Hepatocyte (in vitro differentiated cells): ENCODE measurements around the gene MPP3. TPM values are rescaled to one million over a fixed set of nuclear protein-coding genes. Genes with fewer than 3 reads are reported as not detected.

Experiments used
- DNase-seq: peaks from one replicate; pipeline ENCODE4 v3.0.0-alpha.2; 2016; ENCODE audit warnings: low spot score
- H2AFZ ChIP-seq: fragments of 200-600 bp; sonication (generic); 2 replicates; pipeline ENCODE4 v1.6.0; 2016; ENCODE audit warnings: antibody characterized with exemption, mild to moderate bottlenecking
- H3K27ac ChIP-seq: fragments of 200-600 bp; sonication (generic); 2 replicates; pipeline ENCODE4 v1.5.1; 2016; ENCODE audit warnings: mild to moderate bottlenecking
- H3K27me3 ChIP-seq: fragments of 200-600 bp; sonication (generic); 2 replicates; pipeline ENCODE4 v1.6.1; 2016
- H3K36me3 ChIP-seq: fragments of 200-600 bp; sonication (generic); replicated peaks from 2 replicates; pipeline ENCODE4 v1.5.1; 2016; ENCODE audit warnings: low read depth; ENCODE audit not compliant: insufficient read depth
- H3K4me1 ChIP-seq: fragments of 200-600 bp; sonication (generic); 2 replicates; pipeline ENCODE4 v1.5.1; 2016; ENCODE audit warnings: mild to moderate bottlenecking, moderate library complexity; ENCODE audit not compliant: insufficient read depth
- H3K4me2 ChIP-seq: fragments of 200-600 bp; sonication (generic); 2 replicates; pipeline ENCODE4 v1.6.0; 2016
- H3K4me3 ChIP-seq: fragments of 200-600 bp; sonication (generic); 2 replicates; pipeline ENCODE4 v1.5.1; 2016; ENCODE audit warnings: mild to moderate bottlenecking
- H3K79me2 ChIP-seq: fragments of 200-600 bp; sonication (generic); 2 replicates; pipeline ENCODE4 v1.6.0; 2017; ENCODE audit warnings: mild to moderate bottlenecking
- H3K9me2 ChIP-seq: fragments of 200-600 bp; sonication (generic); replicated peaks from 2 replicates; pipeline ENCODE4 v1.6.0; 2017; ENCODE audit warnings: mild to moderate bottlenecking; ENCODE audit not compliant: insufficient read depth
- H3K9me3 ChIP-seq: fragments of 200-600 bp; sonication (generic); 2 replicates; pipeline ENCODE4 v1.5.1; 2016; ENCODE audit warnings: low read depth, mild to moderate bottlenecking
- H4K20me1 ChIP-seq: fragments of 200-600 bp; sonication (generic); 2 replicates; pipeline ENCODE4 v1.6.0; 2016; ENCODE audit warnings: mild to moderate bottlenecking; ENCODE audit not compliant: insufficient read depth, poor library complexity, severe bottlenecking
- EZH2 ChIP-seq: fragments of 200-600 bp; sonication (generic); IDR thresholded peaks from 2 replicates; pipeline ENCODE4 v1.6.1; 2016; ENCODE audit warnings: antibody characterized with exemption, mild to moderate bottlenecking, borderline replicate concordance
- EZH2phosphoT487 ChIP-seq: fragments of 200-600 bp; sonication (generic); IDR thresholded peaks from one replicate; pipeline ENCODE4 v1.6.1; 2018; ENCODE audit warnings: antibody characterized with exemption, mild to moderate bottlenecking, low read depth, moderate library complexity; ENCODE audit not compliant: unreplicated experiment, severe bottlenecking
- WGBS: methylation state at CpG from one replicate; pipeline ENCODE4 v1.1.6; 2016; ENCODE audit warnings: low lambda C conversion rate; ENCODE audit errors: missing lambda C conversion rate; 5-methylcytosine and 5-hydroxymethylcytosine counted together
- polyA plus RNA-seq: library from polyadenylated mRNA; unstranded; fragments of >200 nt; fragmentation: Nextera tagmentation; extraction: Ambion mirVana; gene quantifications from 2 replicates; pipeline ENCODE4 v1.2.1, GENCODE V29; 2016
- total RNA-seq: library from RNA; depleted of rRNA; stranded (reverse); fragments of >200 nt; gene quantifications from 2 replicates; pipeline ENCODE4 v1.2.3, GENCODE V29; 2014
- TF ChIP-seq, protein P1 (sequence below): fragments of 200-600 bp; sonication (generic); IDR thresholded peaks from 2 replicates; pipeline ENCODE4 v1.5.1; 2016; ENCODE audit warnings: antibody characterized with exemption, mild to moderate bottlenecking; ENCODE audit not compliant: poor library complexity

The MPP3 gene
- total and polyA plus RNA-seq, 2 experiments from 2014 or later: 3.2 to 5.1 TPM

DNA sequence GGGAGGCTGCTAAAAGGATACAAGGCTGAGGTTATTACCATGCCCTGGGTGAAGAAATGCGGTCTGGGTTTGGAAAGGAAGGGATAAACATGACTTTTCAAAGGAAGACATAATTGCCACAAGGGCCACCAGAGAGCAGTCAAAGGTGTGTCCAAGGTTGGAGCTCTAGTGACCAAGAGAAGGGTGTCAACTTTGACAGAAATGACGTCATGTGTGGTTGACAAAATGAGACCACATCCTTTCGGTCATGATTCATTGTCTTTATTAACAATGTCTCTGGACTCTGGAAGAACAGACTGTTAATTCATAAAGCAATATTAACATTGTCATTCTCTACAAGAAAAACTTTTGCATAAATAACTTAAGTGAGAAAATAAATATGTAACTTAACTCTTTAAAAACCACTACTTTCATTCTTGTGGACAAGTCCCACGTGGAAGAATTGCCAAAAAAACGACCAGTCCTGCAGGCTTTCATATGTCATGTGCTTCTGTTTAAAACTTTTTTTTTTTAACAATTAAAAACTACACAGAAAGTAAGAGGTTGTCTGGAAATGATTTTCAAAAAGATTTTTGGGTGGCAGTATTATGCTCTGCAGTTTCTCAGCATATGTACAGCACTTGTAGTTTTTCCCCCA lies 79.3 kb downstream of the MPP3 start:
- no peak overlapping the region for H3K4me2 ChIP-seq
- H3K9me3 ChIP-seq: no peaks in the 10 kb centered on the region
- H3K27me3 ChIP-seq: peaks cover 59% of the 10 kb centered on the region
- no peaks in the 10 kb centered on the region for H3K79me2 ChIP-seq
- peaks cover 2% of the 10 kb centered on the region for H3K4me1 ChIP-seq
- no peak overlapping the region for H2AFZ ChIP-seq
- H4K20me1 ChIP-seq: no peaks in the 10 kb centered on the region
- TF ChIP-seq, protein P1, sequence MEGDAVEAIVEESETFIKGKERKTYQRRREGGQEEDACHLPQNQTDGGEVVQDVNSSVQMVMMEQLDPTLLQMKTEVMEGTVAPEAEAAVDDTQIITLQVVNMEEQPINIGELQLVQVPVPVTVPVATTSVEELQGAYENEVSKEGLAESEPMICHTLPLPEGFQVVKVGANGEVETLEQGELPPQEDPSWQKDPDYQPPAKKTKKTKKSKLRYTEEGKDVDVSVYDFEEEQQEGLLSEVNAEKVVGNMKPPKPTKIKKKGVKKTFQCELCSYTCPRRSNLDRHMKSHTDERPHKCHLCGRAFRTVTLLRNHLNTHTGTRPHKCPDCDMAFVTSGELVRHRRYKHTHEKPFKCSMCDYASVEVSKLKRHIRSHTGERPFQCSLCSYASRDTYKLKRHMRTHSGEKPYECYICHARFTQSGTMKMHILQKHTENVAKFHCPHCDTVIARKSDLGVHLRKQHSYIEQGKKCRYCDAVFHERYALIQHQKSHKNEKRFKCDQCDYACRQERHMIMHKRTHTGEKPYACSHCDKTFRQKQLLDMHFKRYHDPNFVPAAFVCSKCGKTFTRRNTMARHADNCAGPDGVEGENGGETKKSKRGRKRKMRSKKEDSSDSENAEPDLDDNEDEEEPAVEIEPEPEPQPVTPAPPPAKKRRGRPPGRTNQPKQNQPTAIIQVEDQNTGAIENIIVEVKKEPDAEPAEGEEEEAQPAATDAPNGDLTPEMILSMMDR: no peak
- TF ChIP-seq EZH2: no peak
- TF ChIP-seq EZH2phosphoT487: no peak
- no peak overlapping the region for H3K4me3 ChIP-seq
- 84% methylated on average over 5 of the region's 5 CpGs for WGBS
- H3K36me3 ChIP-seq: no peaks in the 10 kb centered on the region
- no peak overlapping the region for H3K27ac ChIP-seq
- no peak for DNase-seq
- H3K9me2 ChIP-seq: no peaks in the 10 kb centered on the region

Other genes starting within 250 kb of the MPP3 start
- gene MEOX1, start 171.2 kb downstream of the MPP3 start, total RNA-seq: 0.64 and 0.90 TPM in 2 replicates
- 0.32 and 0.33 TPM in 2 replicates for gene MEOX1, start 171.2 kb downstream of the MPP3 start, polyA plus RNA-seq
- gene SOST, start 74.4 kb downstream of the MPP3 start, total RNA-seq: not detected in 2 replicates
- not detected in 2 replicates for gene SOST, start 74.4 kb downstream of the MPP3 start, polyA plus RNA-seq
- gene DUSP3, start 54.2 kb downstream of the MPP3 start, total RNA-seq: 76.8 and 79.3 TPM in 2 replicates
- gene DUSP3, start 54.2 kb downstream of the MPP3 start, polyA plus RNA-seq: 65.5 and 73.8 TPM in 2 replicates
- gene CFAP97D1, start 52.7 kb downstream of the MPP3 start, total RNA-seq: 0.10 TPM in 1 of 2 replicates, not detected in the other
- not detected in 2 replicates for gene CFAP97D1, start 52.7 kb downstream of the MPP3 start, polyA plus RNA-seq
- not detected in 2 replicates for gene CD300LG, start 14.0 kb upstream of the MPP3 start, total RNA-seq
- gene CD300LG, start 14.0 kb upstream of the MPP3 start, polyA plus RNA-seq: not detected in 2 replicates
- 1.3 and 4.1 TPM in 2 replicates for gene MPP2, start 74.4 kb upstream of the MPP3 start, total RNA-seq
- gene MPP2, start 74.4 kb upstream of the MPP3 start, polyA plus RNA-seq: 1.1 and 1.4 TPM in 2 replicates
- not detected in 2 replicates for gene PPY, start 109.3 kb upstream of the MPP3 start, total RNA-seq
- not detected in 2 replicates for gene PPY, start 109.3 kb upstream of the MPP3 start, polyA plus RNA-seq
- gene PYY, start 120.8 kb upstream of the MPP3 start, total RNA-seq: 3.2 TPM in 1 of 2 replicates, not detected in the other
- 0.28 and 16.9 TPM in 2 replicates for gene PYY, start 120.8 kb upstream of the MPP3 start, polyA plus RNA-seq
- 11.2 and 14.0 TPM in 2 replicates for gene NAGS, start 171.5 kb upstream of the MPP3 start, total RNA-seq
- gene NAGS, start 171.5 kb upstream of the MPP3 start, polyA plus RNA-seq: 8.0 and 14.4 TPM in 2 replicates
- 41.0 and 43.3 TPM in 2 replicates for gene TMEM101, start 181.8 kb upstream of the MPP3 start, total RNA-seq
- gene TMEM101, start 181.8 kb upstream of the MPP3 start, polyA plus RNA-seq: 27.8 and 33.4 TPM in 2 replicates
- 40.4 and 44.7 TPM in 2 replicates for gene LSM12, start 233.5 kb upstream of the MPP3 start, total RNA-seq
- 44.5 and 45.8 TPM in 2 replicates for gene LSM12, start 233.5 kb upstream of the MPP3 start, polyA plus RNA-seq
- gene G6PC3, start 237.6 kb upstream of the MPP3 start, total RNA-seq: 36.1 and 38.8 TPM in 2 replicates
- gene G6PC3, start 237.6 kb upstream of the MPP3 start, polyA plus RNA-seq: 132 and 140 TPM in 2 replicates